GM21360 (cell line): ENCODE results near the gene ALG2.

Experiments used
- ATAC-seq: cut with Tn5 transposase; IDR thresholded peaks from one replicate; pipeline ENCODE4 v1.9.1; 2021; ENCODE audit warnings: mild to moderate bottlenecking, moderate library complexity; ENCODE audit not compliant: unreplicated experiment

Gene ALG2

GRCh38 chr9:99221621-99222415, at the start of gene ALG2, which contains the start of gene SEC61B:
Gene ALG2, minus strand, starts transcription at chr9:99221942. Its CDS starts 48 bp downstream, at chr9:99221894.
Gene SEC61B, plus strand, starts transcription at chr9:99222282. Its CDS starts 82 bp downstream, at chr9:99222364.
- peak; percentile 84 for ATAC-seq

- no peak for ATAC-seq
These were observed 48.7 kb upstream of the ALG2 start for GRCh38 chr9:99270491-99270890.

GRCh38 chr9:99269416-99269815, 47.7 kb upstream of the ALG2 start:
- ATAC-seq: no peak

GRCh38 chr9:99266255-99267023, 44.7 kb upstream of the ALG2 start:
- ATAC-seq: peak; percentile 52

GRCh38 chr9:99265691-99266090, 43.9 kb upstream of the ALG2 start:
- no peak for ATAC-seq

- ATAC-seq: no peak
These were observed 42.4 kb upstream of the ALG2 start for GRCh38 chr9:99264070-99264680.

- ATAC-seq: peak; percentile 76
These were observed 41.2 kb upstream of the ALG2 start for GRCh38 chr9:99262949-99263418.

- ATAC-seq: no peak
These were observed 40.2 kb upstream of the ALG2 start for GRCh38 chr9:99261923-99262322.

- ATAC-seq: no peak
These were observed 37.6 kb upstream of the ALG2 start for GRCh38 chr9:99259231-99259918.

- ATAC-seq: no peak
These were observed 36.1 kb upstream of the ALG2 start for GRCh38 chr9:99257723-99258389.

GRCh38 chr9:99255651-99256050, 33.9 kb upstream of the ALG2 start:
- ATAC-seq: no peak

- peak; percentile 86 for ATAC-seq
These were observed 32.2 kb upstream of the ALG2 start for GRCh38 chr9:99253772-99254431.

GRCh38 chr9:99253134-99253533, 31.4 kb upstream of the ALG2 start:
- peak; percentile 34 for ATAC-seq

GRCh38 chr9:99251157-99251556, 29.4 kb upstream of the ALG2 start:
- no peak for ATAC-seq

- no peak for ATAC-seq
These were observed 27.9 kb upstream of the ALG2 start for GRCh38 chr9:99249619-99250018.

GRCh38 chr9:99244344-99245260, 22.9 kb upstream of the ALG2 start:
- peak; percentile 94 for ATAC-seq

- no peak for ATAC-seq
These were observed 19.4 kb upstream of the ALG2 start for GRCh38 chr9:99241106-99241505.

GRCh38 chr9:99239341-99240060, 17.8 kb upstream of the ALG2 start:
- ATAC-seq: no peak
